ENCODE results near the gene ANTXR1. TPM values are rescaled to one million over a fixed set of nuclear protein-coding genes. Genes with fewer than 3 reads are reported as not detected.

Gene ANTXR1
- total RNA-seq: 137 TPM

GRCh38 chr2:69013142-69013839, at the start of gene ANTXR1:
ANTXR1 (plus strand) TSS chr2:69013179; CDS start chr2:69013500, 321 bp downstream.

GRCh38 chr2:68974251-68974650, 38.7 kb upstream of the ANTXR1 start, which contains the start of gene GKN1:
GKN1 (plus strand) TSS chr2:68974636; CDS start chr2:68974678, 42 bp downstream.

Other genes with a start within 250 kb of the ANTXR1 start
- not detected for gene BMP10, start 141.8 kb upstream of the ANTXR1 start, total RNA-seq
- gene GKN2, start 60.3 kb upstream of the ANTXR1 start, total RNA-seq: not detected
- gene GKN1, start 38.5 kb upstream of the ANTXR1 start, total RNA-seq: not detected